Measurements from ENCODE around the gene ZSCAN18. TPM values are rescaled to one million over a fixed set of nuclear protein-coding genes. Genes with fewer than 3 reads are reported as not detected.
A peak's percentile ranks its signal among the peaks of the same experiment; 100 is the strongest.
"Not testable (repeated sequence)": the region's sequence is repeated elsewhere in the genome, so short reads cannot be mapped to it uniquely, and the experiment has no call there.

Gene ZSCAN18
- total RNA-seq = 10 to 100 TPM; 30.4 to 50.0 (median 42.8) TPM

DNA sequence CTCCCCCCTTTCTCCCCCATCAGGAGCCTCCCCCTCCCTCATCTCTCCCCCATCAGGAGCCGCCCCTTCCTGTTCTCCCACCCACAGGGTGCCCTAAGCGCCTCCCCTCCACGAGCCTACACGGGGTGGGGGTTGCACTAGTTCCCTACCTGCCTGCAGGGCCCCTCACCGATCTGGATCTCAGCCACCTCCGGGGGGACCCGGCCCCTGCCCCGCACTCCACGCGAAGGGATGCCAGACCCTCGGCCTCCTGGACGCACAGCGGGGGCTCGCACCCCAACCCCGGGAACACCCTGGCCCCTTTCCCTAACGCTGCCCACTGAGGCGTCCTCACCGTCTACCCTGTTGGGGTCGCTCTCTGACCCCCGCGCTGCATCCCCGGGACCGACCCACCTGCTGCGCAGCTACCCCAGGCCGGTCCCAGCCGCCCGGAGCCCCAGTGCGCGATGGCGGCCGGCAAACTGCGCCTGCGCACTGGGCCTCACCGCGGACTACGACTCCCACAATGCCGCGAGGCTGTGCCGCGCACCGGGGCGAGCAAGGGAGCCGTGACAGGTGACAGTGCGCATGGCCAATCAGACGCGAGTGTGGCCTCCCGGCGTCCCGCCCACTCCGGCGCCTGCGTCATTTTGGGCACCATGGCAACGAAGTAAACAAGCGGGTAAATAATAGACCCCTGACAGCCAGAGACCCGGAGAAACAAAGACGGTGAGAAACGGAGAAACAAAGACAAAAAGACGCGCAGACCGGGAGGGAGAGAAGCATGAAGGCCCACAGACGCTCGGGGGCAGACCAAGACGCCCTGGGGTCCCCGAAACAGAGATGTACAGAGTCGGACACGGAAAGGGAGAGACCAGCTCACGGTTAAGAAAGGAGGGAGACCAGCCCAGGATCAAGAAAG is at the start of gene ZSCAN18:
TSS of gene ZSCAN18 (minus strand) at position 451 of the 901 bp plus-strand sequence. CDS start 7,964 bp downstream, outside the sequence.
- Histone ChIP-seq H3K36me3 (no peaks in the 10 kb centered on the region), H3K27ac (peak within 1 kb of the TSS; percentile 82 to 97 (median 92)), H3K4me3 (peak within 1 kb of the TSS; percentile 62 to 99 (median 92)), H3K4me1 (peaks cover 0 to 16% (median 7%) of the 10 kb centered on the region in 4 donors), H3K27me3 (no peaks in the 10 kb centered on the region), H3K9me3 (peaks cover 5 to 18% of the 10 kb centered on the region in 2 donors)
- TF ChIP-seq EP300 (IDR thresholded peaks at IDR 0.05; ENCODE audit: low read depth) = peak; percentile 70
- TF ChIP-seq POLR2AphosphoS5 (IDR thresholded peaks at IDR 0.05) = peak; percentile 65 to 82 (median 77)
- TF ChIP-seq, protein P1, sequence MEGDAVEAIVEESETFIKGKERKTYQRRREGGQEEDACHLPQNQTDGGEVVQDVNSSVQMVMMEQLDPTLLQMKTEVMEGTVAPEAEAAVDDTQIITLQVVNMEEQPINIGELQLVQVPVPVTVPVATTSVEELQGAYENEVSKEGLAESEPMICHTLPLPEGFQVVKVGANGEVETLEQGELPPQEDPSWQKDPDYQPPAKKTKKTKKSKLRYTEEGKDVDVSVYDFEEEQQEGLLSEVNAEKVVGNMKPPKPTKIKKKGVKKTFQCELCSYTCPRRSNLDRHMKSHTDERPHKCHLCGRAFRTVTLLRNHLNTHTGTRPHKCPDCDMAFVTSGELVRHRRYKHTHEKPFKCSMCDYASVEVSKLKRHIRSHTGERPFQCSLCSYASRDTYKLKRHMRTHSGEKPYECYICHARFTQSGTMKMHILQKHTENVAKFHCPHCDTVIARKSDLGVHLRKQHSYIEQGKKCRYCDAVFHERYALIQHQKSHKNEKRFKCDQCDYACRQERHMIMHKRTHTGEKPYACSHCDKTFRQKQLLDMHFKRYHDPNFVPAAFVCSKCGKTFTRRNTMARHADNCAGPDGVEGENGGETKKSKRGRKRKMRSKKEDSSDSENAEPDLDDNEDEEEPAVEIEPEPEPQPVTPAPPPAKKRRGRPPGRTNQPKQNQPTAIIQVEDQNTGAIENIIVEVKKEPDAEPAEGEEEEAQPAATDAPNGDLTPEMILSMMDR (IDR thresholded peaks at IDR 0.05) = no peak
- peak; percentile 67 for TF ChIP-seq POLR2A (IDR thresholded peaks at IDR 0.05)
- in situ Hi-C loops (cut with MboI; ENCODE audit: low pct_ligation_motif_present in 1 of 4, low pct_unique_long_range_greater_than_20kb in 1 of 4, low sequenced_read_pairs in 3 of 4) (no loop called here), intact Hi-C loops (cut with DNase I; ENCODE audit: low total_unique reads) (no loop called here)
- DNase-seq = peak; percentile 96
- WGBS, 2 donors (ENCODE audit: low coverage in 1 of 2) = 4 to 12% methylated on average over 10 to 61 of the region's 67 CpGs

DNA sequence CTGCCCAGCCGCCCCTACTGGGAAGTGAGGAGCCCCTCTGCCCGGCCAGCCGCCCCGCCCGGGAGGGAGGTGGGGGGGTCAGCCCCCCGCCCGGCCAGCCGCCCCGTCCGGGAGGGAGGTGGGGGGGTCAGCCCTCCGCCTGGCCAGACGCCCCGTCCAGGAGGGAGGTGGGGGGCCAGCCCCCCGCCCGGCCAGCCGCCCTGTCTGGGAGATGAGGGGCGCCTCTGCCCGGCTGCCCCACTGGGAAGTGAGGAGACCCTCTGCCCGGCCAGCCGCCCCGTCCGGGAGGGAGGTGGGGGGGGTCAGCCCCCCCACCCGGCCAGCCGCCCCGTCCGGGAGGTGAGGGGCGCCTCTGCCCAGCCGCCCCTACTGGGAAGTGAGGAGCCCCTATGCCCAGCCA is 49.4 kb upstream of the ZSCAN18 start:
- Histone ChIP-seq H3K36me3 (peaks cover 0 to 15% (median 5%) of the 10 kb centered on the region in 4 donors), H3K4me1 (peaks cover 0 to 18% (median 10%) of the 10 kb centered on the region in 4 donors), H3K9me3 (peaks cover 35 to 47% of the 10 kb centered on the region in 2 donors)
- H3K4me3 ChIP-seq; H3K27me3 ChIP-seq; H3K27ac ChIP-seq; in situ Hi-C loops (cut with MboI; ENCODE audit: low pct_ligation_motif_present in 1 of 4, low pct_unique_long_range_greater_than_20kb in 1 of 4, low sequenced_read_pairs in 3 of 4); DNase-seq: not testable (repeated sequence)
- intact Hi-C loops (cut with DNase I; ENCODE audit: low total_unique reads) = loop anchor here (2.0 kb wide), 1 partner anchor 45 kb away; no protein-coding TSS in a partner anchor
- 100% methylated on average over 8 of the region's 28 CpGs; no CpG with 5 or more reads in 1 of the 2 donors for WGBS, 2 donors (ENCODE audit: low coverage in 1 of 2)

DNA sequence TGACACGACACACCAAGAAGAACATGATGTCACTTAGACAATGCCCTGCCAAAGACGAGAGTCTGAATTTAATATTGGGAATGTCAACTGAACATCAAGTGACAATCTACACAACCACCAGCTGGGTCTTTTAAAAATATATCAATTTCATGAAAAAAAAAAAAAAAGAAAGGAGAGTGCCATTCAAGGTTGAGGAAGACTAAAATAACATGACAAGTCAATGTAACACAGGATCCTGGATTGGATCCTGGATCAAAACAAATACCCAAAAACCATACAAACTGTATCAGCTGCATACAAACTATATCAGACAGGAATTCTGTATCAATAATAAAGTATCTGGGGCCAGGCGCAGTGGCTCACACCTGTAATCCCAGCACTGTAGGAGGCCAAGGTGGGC is 47.8 kb upstream of the ZSCAN18 start:
- no peaks in the 10 kb centered on the region for H3K27me3 ChIP-seq
- TF ChIP-seq EP300 (IDR thresholded peaks at IDR 0.05; ENCODE audit: low read depth) (no peak), POLR2AphosphoS5 (IDR thresholded peaks at IDR 0.05) (no peak), POLR2A (IDR thresholded peaks at IDR 0.05) (no peak)
- TF ChIP-seq, protein P1 (IDR thresholded peaks at IDR 0.05) = no peak
- DNase-seq = no peak
- H3K9me3 ChIP-seq = peaks cover 51 to 62% of the 10 kb centered on the region in 2 donors
- H3K4me1 ChIP-seq = peaks cover 0 to 13% (median 6%) of the 10 kb centered on the region in 4 donors
- intact Hi-C loops (cut with DNase I; ENCODE audit: low total_unique reads) (loop anchor here (2.0 kb wide), 1 partner anchor 43 kb away; no protein-coding TSS in a partner anchor), in situ Hi-C loops (cut with MboI; ENCODE audit: low pct_ligation_motif_present in 1 of 4, low pct_unique_long_range_greater_than_20kb in 1 of 4, low sequenced_read_pairs in 3 of 4) (no loop called here)
- H3K36me3 ChIP-seq = peaks cover 0 to 31% (median 13%) of the 10 kb centered on the region in 4 donors
- 94 to 100% methylated on average over 3 of the region's 3 CpGs for WGBS, 2 donors (ENCODE audit: low coverage in 1 of 2)
- no peak overlapping the region for H3K27ac ChIP-seq
- H3K4me3 ChIP-seq = no peak overlapping the region

- Histone ChIP-seq H3K4me1 (no peaks in the 10 kb centered on the region), H3K4me3 (no peak overlapping the region), H3K9me3 (peaks cover 98% of the 10 kb centered on the region in 2 donors), H3K27me3 (no peaks in the 10 kb centered on the region), H3K27ac (no peak overlapping the region), H3K36me3 (peaks cover 0 to 100% (median 49%) of the 10 kb centered on the region in 4 donors)
- in situ Hi-C loops (cut with MboI; ENCODE audit: low pct_ligation_motif_present in 1 of 4, low pct_unique_long_range_greater_than_20kb in 1 of 4, low sequenced_read_pairs in 3 of 4) = no loop called here
- WGBS, 2 donors (ENCODE audit: low coverage in 1 of 2) = 93 to 100% methylated on average over 1 of the region's 1 CpG
- DNase-seq = no peak
- TF ChIP-seq EP300 (IDR thresholded peaks at IDR 0.05; ENCODE audit: low read depth) (no peak), POLR2A (IDR thresholded peaks at IDR 0.05) (no peak), POLR2AphosphoS5 (IDR thresholded peaks at IDR 0.05) (no peak)
- TF ChIP-seq, protein P1 (IDR thresholded peaks at IDR 0.05) = no peak
- intact Hi-C loops (cut with DNase I; ENCODE audit: low total_unique reads) = no loop called here
These were observed 36.2 kb upstream of the ZSCAN18 start for GRCh38 chr19:58134244-58134643.
